ENCODE results near the gene SCARB1.

SCARB1 gene

GRCh38 chr12:124861898-124862676 lies 1.6 kb downstream of the SCARB1 start:
- Mint-ChIP-seq H3K36me3 (no peaks in the 10 kb centered on the region), H3K4me3 (peak overlapping the region; percentile 84), H3K4me1 (peaks cover 26% of the 10 kb centered on the region), H3K27ac (peak overlapping the region; percentile 12), H3K9me3 (no peaks in the 10 kb centered on the region), H3K27me3 (no peaks in the 10 kb centered on the region)
- DNase-seq (ENCODE audit: low spot score in 2 of 2) (no peak), ATAC-seq (ENCODE audit: low read depth) (no peak)

- Mint-ChIP-seq H3K4me3 (peak overlapping the region; percentile 5), H3K36me3 (no peaks in the 10 kb centered on the region)
These were observed 2.2 kb downstream of the SCARB1 start for GRCh38 chr12:124861492-124861891.

GRCh38 chr12:124857921-124858461 lies 5.7 kb downstream of the SCARB1 start:
- H3K9me3 Mint-ChIP-seq: no peaks in the 10 kb centered on the region
- no peak overlapping the region for H3K27ac Mint-ChIP-seq
- no peak for DNase-seq (ENCODE audit: low spot score in 2 of 2)
- H3K4me3 Mint-ChIP-seq: no peak overlapping the region
- ATAC-seq (ENCODE audit: low read depth): no peak
- H3K27me3 Mint-ChIP-seq: no peaks in the 10 kb centered on the region
- peaks cover 35% of the 10 kb centered on the region for H3K4me1 Mint-ChIP-seq
- H3K36me3 Mint-ChIP-seq: peaks cover 7% of the 10 kb centered on the region

More at GRCh38 chr12:124861492-124861891, 2.2 kb downstream of the SCARB1 start:
- Mint-ChIP-seq H3K4me1 (peaks cover 27% of the 10 kb centered on the region), H3K27me3 (no peaks in the 10 kb centered on the region), H3K9me3 (no peaks in the 10 kb centered on the region), H3K27ac (no peak overlapping the region)
- no peak for DNase-seq (ENCODE audit: low spot score in 2 of 2)
- no peak for ATAC-seq (ENCODE audit: low read depth)

GRCh38 chr12:124856842-124857178 lies 6.9 kb downstream of the SCARB1 start:
- Mint-ChIP-seq H3K27me3 (no peaks in the 10 kb centered on the region), H3K4me3 (no peak overlapping the region), H3K36me3 (peaks cover 9% of the 10 kb centered on the region), H3K9me3 (no peaks in the 10 kb centered on the region), H3K4me1 (peaks cover 27% of the 10 kb centered on the region), H3K27ac (no peak overlapping the region)
- ATAC-seq (ENCODE audit: low read depth) (no peak), DNase-seq (ENCODE audit: low spot score in 2 of 2) (no peak)

- DNase-seq (ENCODE audit: low spot score in 2 of 2) (no peak), ATAC-seq (ENCODE audit: low read depth) (no peak)
- peaks cover 10% of the 10 kb centered on the region for H3K36me3 Mint-ChIP-seq
- no peaks in the 10 kb centered on the region for H3K27me3 Mint-ChIP-seq
- peak overlapping the region; percentile 24 for H3K4me3 Mint-ChIP-seq
- H3K27ac Mint-ChIP-seq: no peak overlapping the region
- H3K4me1 Mint-ChIP-seq: peaks cover 22% of the 10 kb centered on the region
- H3K9me3 Mint-ChIP-seq: no peaks in the 10 kb centered on the region
These were observed 7.4 kb downstream of the SCARB1 start for GRCh38 chr12:124856132-124856841.

- H3K27ac Mint-ChIP-seq: no peak overlapping the region
- peaks cover 11% of the 10 kb centered on the region for H3K36me3 Mint-ChIP-seq
- peaks cover 22% of the 10 kb centered on the region for H3K4me1 Mint-ChIP-seq
- no peaks in the 10 kb centered on the region for H3K9me3 Mint-ChIP-seq
- DNase-seq (ENCODE audit: low spot score in 2 of 2) (no peak), ATAC-seq (ENCODE audit: low read depth) (no peak)
- no peaks in the 10 kb centered on the region for H3K27me3 Mint-ChIP-seq
- H3K4me3 Mint-ChIP-seq: no peak overlapping the region
These were observed 8.2 kb downstream of the SCARB1 start for GRCh38 chr12:124855275-124855957.

- Mint-ChIP-seq H3K9me3 (no peaks in the 10 kb centered on the region), H3K36me3 (peaks cover 11% of the 10 kb centered on the region), H3K27me3 (no peaks in the 10 kb centered on the region), H3K27ac (no peak overlapping the region), H3K4me3 (no peak overlapping the region), H3K4me1 (peaks cover 22% of the 10 kb centered on the region)
- no peak for DNase-seq (ENCODE audit: low spot score in 2 of 2)
- no peak for ATAC-seq (ENCODE audit: low read depth)
These were observed 9.0 kb downstream of the SCARB1 start for GRCh38 chr12:124854637-124855184.

GRCh38 chr12:124853781-124854636 lies 9.7 kb downstream of the SCARB1 start:
- Mint-ChIP-seq H3K4me3 (no peak overlapping the region), H3K36me3 (peaks cover 11% of the 10 kb centered on the region), H3K4me1 (peaks cover 22% of the 10 kb centered on the region), H3K27me3 (no peaks in the 10 kb centered on the region), H3K9me3 (no peaks in the 10 kb centered on the region), H3K27ac (peak overlapping the region; percentile 51)
- no peak for DNase-seq (ENCODE audit: low spot score in 2 of 2)
- ATAC-seq (ENCODE audit: low read depth): no peak

GRCh38 chr12:124852911-124853427 lies 10.7 kb downstream of the SCARB1 start:
- no peak for DNase-seq (ENCODE audit: low spot score in 2 of 2)
- H3K27ac Mint-ChIP-seq: no peak overlapping the region
- H3K4me3 Mint-ChIP-seq: no peak overlapping the region
- ATAC-seq (ENCODE audit: low read depth): no peak
- no peaks in the 10 kb centered on the region for H3K27me3 Mint-ChIP-seq
- H3K9me3 Mint-ChIP-seq: no peaks in the 10 kb centered on the region
- peaks cover 11% of the 10 kb centered on the region for H3K36me3 Mint-ChIP-seq
- H3K4me1 Mint-ChIP-seq: peaks cover 21% of the 10 kb centered on the region

GRCh38 chr12:124852329-124852831 lies 11.3 kb downstream of the SCARB1 start:
- DNase-seq (ENCODE audit: low spot score in 2 of 2) (no peak), ATAC-seq (ENCODE audit: low read depth) (no peak)
- Mint-ChIP-seq H3K9me3 (no peaks in the 10 kb centered on the region), H3K27me3 (no peaks in the 10 kb centered on the region), H3K36me3 (peaks cover 11% of the 10 kb centered on the region), H3K4me1 (peaks cover 20% of the 10 kb centered on the region), H3K27ac (no peak overlapping the region), H3K4me3 (no peak overlapping the region)

GRCh38 chr12:124851342-124851741 lies 12.3 kb downstream of the SCARB1 start:
- Mint-ChIP-seq H3K36me3 (peaks cover 13% of the 10 kb centered on the region), H3K4me3 (no peak overlapping the region), H3K27ac (no peak overlapping the region), H3K9me3 (no peaks in the 10 kb centered on the region), H3K4me1 (peaks cover 18% of the 10 kb centered on the region), H3K27me3 (no peaks in the 10 kb centered on the region)
- ATAC-seq (ENCODE audit: low read depth) (no peak), DNase-seq (ENCODE audit: low spot score in 2 of 2) (no peak)

GRCh38 chr12:124849382-124849781 lies 14.3 kb downstream of the SCARB1 start:
- H3K4me1 Mint-ChIP-seq: peaks cover 10% of the 10 kb centered on the region
- H3K27ac Mint-ChIP-seq: no peak overlapping the region
- no peaks in the 10 kb centered on the region for H3K9me3 Mint-ChIP-seq
- no peak overlapping the region for H3K4me3 Mint-ChIP-seq
- H3K27me3 Mint-ChIP-seq: no peaks in the 10 kb centered on the region
- peaks cover 11% of the 10 kb centered on the region for H3K36me3 Mint-ChIP-seq
- DNase-seq (ENCODE audit: low spot score in 2 of 2): no peak
- no peak for ATAC-seq (ENCODE audit: low read depth)
